GM20431 (cell line): Measurements from ENCODE around the gene ADAMTS13.

ENCODE experiments used
- in situ Hi-C: fragments of 300-500 bp; cut with MseI, MboI; formaldehyde crosslinking; loops from one replicate; pipeline ENCODE4 v1.15.0; 2020; ENCODE audit warnings: low sequenced_read_pairs; ENCODE audit not compliant: unreplicated experiment

Gene ADAMTS13

GRCh38 chr9:133484671-133485437 is 62.7 kb downstream of the ADAMTS13 start:
- in situ Hi-C loops: loop anchor here (10.0 kb wide), 1 partner anchor 300 kb away; no protein-coding TSS in a partner anchor

GRCh38 chr9:133485531-133486260 is 63.5 kb downstream of the ADAMTS13 start:
- in situ Hi-C loops: loop anchor here (10.0 kb wide), 1 partner anchor 301 kb away; no protein-coding TSS in a partner anchor

- in situ Hi-C loops: loop anchor here (10.0 kb wide), 1 partner anchor 303 kb away; no protein-coding TSS in a partner anchor
Measured at GRCh38 chr9:133487331-133487725, 65.2 kb downstream of the ADAMTS13 start.

- in situ Hi-C loops: loop anchor here (10.0 kb wide), 1 partner anchor 304 kb away; no protein-coding TSS in a partner anchor
Measured at GRCh38 chr9:133488686-133489252, 66.6 kb downstream of the ADAMTS13 start.

- in situ Hi-C loops: loop anchor here (10.0 kb wide), 1 partner anchor 305 kb away; no protein-coding TSS in a partner anchor
Measured at GRCh38 chr9:133489253-133490190, 67.4 kb downstream of the ADAMTS13 start.

GRCh38 chr9:133490201-133490681 is 68.1 kb downstream of the ADAMTS13 start:
- in situ Hi-C loops: no loop called here

- in situ Hi-C loops: no loop called here
Measured at GRCh38 chr9:133490865-133491655, 68.9 kb downstream of the ADAMTS13 start.

- in situ Hi-C loops: no loop called here
Measured at GRCh38 chr9:133491656-133491925, 69.4 kb downstream of the ADAMTS13 start.

- in situ Hi-C loops: no loop called here
Measured at GRCh38 chr9:133492061-133493021, 70.2 kb downstream of the ADAMTS13 start.

- in situ Hi-C loops: no loop called here
Measured at GRCh38 chr9:133493428-133493827, 71.3 kb downstream of the ADAMTS13 start.

- in situ Hi-C loops: no loop called here
Measured at GRCh38 chr9:133493845-133494540, 71.8 kb downstream of the ADAMTS13 start.

GRCh38 chr9:133494636-133495326 is 72.6 kb downstream of the ADAMTS13 start:
- in situ Hi-C loops: no loop called here

- in situ Hi-C loops: no loop called here
Measured at GRCh38 chr9:133495327-133496293, 73.4 kb downstream of the ADAMTS13 start.

GRCh38 chr9:133496861-133497842 is 75.0 kb downstream of the ADAMTS13 start:
- in situ Hi-C loops: no loop called here
